Measurements from ENCODE around the gene RASL10B. TPM values are rescaled to one million over a fixed set of nuclear protein-coding genes. Genes with fewer than 3 reads are reported as not detected.

The RASL10B gene
- total RNA-seq, 1 experiment from 2014 or later: 17.4 TPM

DNA sequence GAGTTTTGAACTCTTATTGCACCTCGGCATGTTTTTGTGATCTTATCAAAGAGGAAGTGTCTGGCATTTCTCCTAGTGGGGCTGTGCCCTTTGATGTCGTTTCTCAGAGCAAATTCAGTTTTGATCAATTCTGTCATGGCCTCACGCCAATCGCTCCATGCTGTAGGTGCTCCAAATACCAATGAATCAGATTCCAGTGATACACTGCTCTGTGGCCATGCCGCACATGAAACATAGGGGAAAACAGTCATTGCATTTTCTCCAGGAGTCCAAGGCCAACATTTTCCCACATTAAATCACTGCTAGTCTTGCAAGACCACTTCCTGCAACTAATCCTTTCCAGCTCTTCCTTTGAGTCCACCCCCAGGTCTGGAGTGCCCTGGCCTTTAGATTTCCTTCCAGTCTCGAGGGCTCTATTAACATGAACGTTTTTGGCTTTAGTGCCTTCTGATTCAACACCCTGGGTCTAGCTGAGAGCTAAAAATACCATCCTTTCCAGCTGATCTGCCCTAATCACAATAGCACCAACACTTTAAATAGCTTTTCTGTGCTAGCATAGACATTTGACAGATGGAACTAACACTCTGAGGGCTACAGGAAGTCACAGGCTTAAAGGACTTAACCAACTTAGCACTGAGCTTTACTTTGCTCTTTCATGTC, 18.2 kb upstream of the RASL10B start:
- ATAC-seq (no peak), DNase-seq (ENCODE audit: low spot score) (no peak)
- Mint-ChIP-seq H3K4me1 (no peaks in the 10 kb centered on the region), H3K27me3 (ENCODE audit: low read depth) (no peaks in the 10 kb centered on the region), H3K4me3 (no peak overlapping the region), H3K27ac (no peak overlapping the region), H3K36me3 (peaks cover 35% of the 10 kb centered on the region), H3K9me3 (no peaks in the 10 kb centered on the region)
- CTCF ChIA-PET: interaction anchor here (1.1 to 1.4 kb wide), 2 partner anchors 34 to 51 kb away, joined by 3 read pairs; no protein-coding TSS in a partner anchor
- TF ChIP-seq ZNF416 (CRISPR knock-in tag; IDR thresholded peaks at IDR 0.05) (no peak), CBFB (CRISPR knock-in tag; IDR thresholded peaks at IDR 0.05; ENCODE audit: low read depth) (no peak), TCF7 (CRISPR knock-in tag; IDR thresholded peaks at IDR 0.05; ENCODE audit: low read depth) (no peak), OVOL2 (CRISPR knock-in tag; IDR thresholded peaks at IDR 0.05; ENCODE audit: borderline replicate concordance) (no peak), ELF4 (CRISPR knock-in tag; IDR thresholded peaks at IDR 0.05; ENCODE audit: low read depth) (no peak), FOXP1 (CRISPR knock-in tag; IDR thresholded peaks at IDR 0.05; ENCODE audit: borderline replicate concordance) (no peak), ZMAT4 (CRISPR knock-in tag; IDR thresholded peaks at IDR 0.05) (no peak), ATF3 (CRISPR knock-in tag; conservative IDR thresholded peaks at IDR 0.05) (no peak), MLX (CRISPR knock-in tag; IDR thresholded peaks at IDR 0.05) (no peak), JAZF1 (CRISPR knock-in tag; IDR thresholded peaks at IDR 0.05) (no peak), HMGXB4 (CRISPR knock-in tag; IDR thresholded peaks at IDR 0.05) (no peak), FOXJ3 (CRISPR knock-in tag; IDR thresholded peaks at IDR 0.05; ENCODE audit: borderline replicate concordance) (no peak), RORB (CRISPR knock-in tag; IDR thresholded peaks at IDR 0.05) (no peak), ZNF232 (CRISPR knock-in tag; IDR thresholded peaks at IDR 0.05) (no peak), GTF2I (CRISPR knock-in tag; conservative IDR thresholded peaks at IDR 0.05) (no peak), STAT6 (CRISPR knock-in tag; conservative IDR thresholded peaks at IDR 0.05; ENCODE audit: low read depth) (no peak), NFATC4 (CRISPR knock-in tag; IDR thresholded peaks at IDR 0.05) (no peak)
- TF ChIP-seq, protein P1, sequence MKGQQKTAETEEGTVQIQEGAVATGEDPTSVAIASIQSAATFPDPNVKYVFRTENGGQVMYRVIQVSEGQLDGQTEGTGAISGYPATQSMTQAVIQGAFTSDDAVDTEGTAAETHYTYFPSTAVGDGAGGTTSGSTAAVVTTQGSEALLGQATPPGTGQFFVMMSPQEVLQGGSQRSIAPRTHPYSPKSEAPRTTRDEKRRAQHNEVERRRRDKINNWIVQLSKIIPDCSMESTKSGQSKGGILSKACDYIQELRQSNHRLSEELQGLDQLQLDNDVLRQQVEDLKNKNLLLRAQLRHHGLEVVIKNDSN (CRISPR knock-in tag; IDR thresholded peaks at IDR 0.05): no peak
- TF ChIP-seq, protein P2, sequence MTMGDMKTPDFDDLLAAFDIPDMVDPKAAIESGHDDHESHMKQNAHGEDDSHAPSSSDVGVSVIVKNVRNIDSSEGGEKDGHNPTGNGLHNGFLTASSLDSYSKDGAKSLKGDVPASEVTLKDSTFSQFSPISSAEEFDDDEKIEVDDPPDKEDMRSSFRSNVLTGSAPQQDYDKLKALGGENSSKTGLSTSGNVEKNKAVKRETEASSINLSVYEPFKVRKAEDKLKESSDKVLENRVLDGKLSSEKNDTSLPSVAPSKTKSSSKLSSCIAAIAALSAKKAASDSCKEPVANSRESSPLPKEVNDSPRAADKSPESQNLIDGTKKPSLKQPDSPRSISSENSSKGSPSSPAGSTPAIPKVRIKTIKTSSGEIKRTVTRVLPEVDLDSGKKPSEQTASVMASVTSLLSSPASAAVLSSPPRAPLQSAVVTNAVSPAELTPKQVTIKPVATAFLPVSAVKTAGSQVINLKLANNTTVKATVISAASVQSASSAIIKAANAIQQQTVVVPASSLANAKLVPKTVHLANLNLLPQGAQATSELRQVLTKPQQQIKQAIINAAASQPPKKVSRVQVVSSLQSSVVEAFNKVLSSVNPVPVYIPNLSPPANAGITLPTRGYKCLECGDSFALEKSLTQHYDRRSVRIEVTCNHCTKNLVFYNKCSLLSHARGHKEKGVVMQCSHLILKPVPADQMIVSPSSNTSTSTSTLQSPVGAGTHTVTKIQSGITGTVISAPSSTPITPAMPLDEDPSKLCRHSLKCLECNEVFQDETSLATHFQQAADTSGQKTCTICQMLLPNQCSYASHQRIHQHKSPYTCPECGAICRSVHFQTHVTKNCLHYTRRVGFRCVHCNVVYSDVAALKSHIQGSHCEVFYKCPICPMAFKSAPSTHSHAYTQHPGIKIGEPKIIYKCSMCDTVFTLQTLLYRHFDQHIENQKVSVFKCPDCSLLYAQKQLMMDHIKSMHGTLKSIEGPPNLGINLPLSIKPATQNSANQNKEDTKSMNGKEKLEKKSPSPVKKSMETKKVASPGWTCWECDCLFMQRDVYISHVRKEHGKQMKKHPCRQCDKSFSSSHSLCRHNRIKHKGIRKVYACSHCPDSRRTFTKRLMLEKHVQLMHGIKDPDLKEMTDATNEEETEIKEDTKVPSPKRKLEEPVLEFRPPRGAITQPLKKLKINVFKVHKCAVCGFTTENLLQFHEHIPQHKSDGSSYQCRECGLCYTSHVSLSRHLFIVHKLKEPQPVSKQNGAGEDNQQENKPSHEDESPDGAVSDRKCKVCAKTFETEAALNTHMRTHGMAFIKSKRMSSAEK (CRISPR knock-in tag; IDR thresholded peaks at IDR 0.05; ENCODE audit: borderline replicate concordance): no peak
- POLR2A ChIA-PET: no interaction called here
